K562 (cell line): Measurements from ENCODE around the gene HOXB1. TPM values are rescaled to one million over a fixed set of nuclear protein-coding genes. Genes with fewer than 3 reads are reported as not detected.
A peak's percentile ranks its signal among the peaks of the same experiment; 100 is the strongest.

Experiments
- ATAC-seq: fragments of 200-7000 bp; cut with Tn5 transposase; 3 replicates; pipeline ENCODE4 v1.9.1; 2020; ENCODE audit warnings: moderate library complexity
- BruUV-seq: library from RNA; stranded (reverse); fragments of 400-500 nt; replicated peaks from 2 replicates; lab custom pipeline; 2021; lab: Mats Ljungman, UMichigan
- CTCF ChIA-PET: fragments of 300-600 bp; formaldehyde crosslinking; extraction: SDS; loops from one replicate; lab custom pipeline; 2021; ENCODE audit warnings: low intra/inter-chr PET ratio; lab: Yijun Ruan, JAX
- POLR2A ChIA-PET: fragments of 300-600, 350-650 bp; sonication (Branson Sonifier 250); formaldehyde crosslinking; extraction: SDS; loops from one replicate; lab custom pipeline; 2021; ENCODE audit warnings: antibody characterized with exemption, inconsistent platforms; lab: Yijun Ruan, JAX
- DNase-seq, 4 experiments: peaks; one replicate each; pipeline versions ENCODE4 v3.0.0 to v3.0.0-alpha.2; 2011 to 2018; ENCODE audit warnings: low spot score in 3 of 4, mixed read lengths in 3 of 4; ENCODE audit errors: extremely low read depth in 1 of 4
- FAIRE-seq: peaks from 2 replicates; lab custom pipeline; 2011; peaks lifted over from hg19 to GRCh38; lab: Jason Lieb, UNC
- H2AFZ ChIP-seq: 2 replicates; pipeline ENCODE4 v1.6.0; 2011; ENCODE audit warnings: low read depth, low read length, control low read depth, inconsistent platforms
- H3K27ac ChIP-seq: fragments of 200-600 bp; 3 replicates; pipeline ENCODE4 v1.8.0; 2011; ENCODE audit warnings: low read depth, mild to moderate bottlenecking, control low read depth, inconsistent platforms, low read length, moderate library complexity, mixed read lengths; ENCODE audit errors: extremely low read depth
- H3K27me3 ChIP-seq, 2 experiments: fragments of 300-600 bp in 1 of 2; 2 replicates in 1 of 2; 3 replicates in 1 of 2; pipeline versions ENCODE4 v1.6.0 to v1.8.0; 2011; ENCODE audit warnings: inconsistent platforms in 2 of 2, low read length in 2 of 2, mild to moderate bottlenecking in 1 of 2, mixed read lengths in 1 of 2, moderate library complexity in 1 of 2; ENCODE audit not compliant: control insufficient read depth in 2 of 2, insufficient read depth in 2 of 2
- H3K36me3 ChIP-seq: fragments of 300-600 bp; 3 replicates; pipeline ENCODE4 v1.8.0; 2011; ENCODE audit warnings: mild to moderate bottlenecking, low read length, inconsistent platforms; ENCODE audit not compliant: control insufficient read depth, insufficient read depth
- H3K4me1 ChIP-seq, 2 experiments: fragments of 200-600 bp in 1 of 2; replicated peaks in 1 of 2; 2 replicates in 1 of 2; 3 replicates in 1 of 2; pipeline versions ENCODE4 v1.5.1 to v1.8.0; 2011; ENCODE audit warnings: inconsistent platforms in 2 of 2, low read length in 2 of 2, mild to moderate bottlenecking in 1 of 2, mixed read lengths in 1 of 2, moderate library complexity in 1 of 2; ENCODE audit not compliant: control insufficient read depth in 2 of 2, insufficient read depth in 2 of 2
- H3K4me2 ChIP-seq: 2 replicates; pipeline ENCODE4 v1.6.1; 2011; ENCODE audit warnings: low read length, control low read depth, inconsistent platforms, mixed read lengths; ENCODE audit not compliant: insufficient read depth
- H3K4me3 ChIP-seq: fragments of 200-600 bp; sonication (generic), shearing (Covaris generic); 2 replicates; pipeline ENCODE4 v1.5.1; 2016; ENCODE audit warnings: control low read depth, inconsistent platforms
- H3K79me2 ChIP-seq: fragments of 200-600 bp; 3 replicates; pipeline ENCODE4 v1.8.0; 2011; ENCODE audit warnings: low read length, inconsistent platforms; ENCODE audit not compliant: control insufficient read depth, insufficient read depth
- H3K9ac ChIP-seq, 2 experiments: 2 replicates each; pipeline versions ENCODE4 v1.6.0 to v1.6.1; 2011; ENCODE audit warnings: low read depth in 2 of 2, low read length in 2 of 2, control low read depth in 1 of 2, inconsistent platforms in 1 of 2, mild to moderate bottlenecking in 1 of 2, mixed read lengths in 1 of 2; ENCODE audit not compliant: insufficient read depth in 1 of 2
- H3K9me1 ChIP-seq: one replicate; pipeline ENCODE4 v1.6.0; 2011; ENCODE audit warnings: inconsistent platforms, mild to moderate bottlenecking, low read length, moderate library complexity; ENCODE audit not compliant: control insufficient read depth, insufficient read depth
- H3K9me3 ChIP-seq: replicated peaks from 2 replicates; pipeline ENCODE4 v1.5.1; 2011; ENCODE audit warnings: low read depth, low read length, inconsistent platforms; ENCODE audit not compliant: control insufficient read depth, insufficient read depth
- H4K20me1 ChIP-seq: replicated peaks from 2 replicates; pipeline ENCODE4 v1.6.1; 2011; ENCODE audit warnings: low read length, inconsistent platforms, mixed read lengths; ENCODE audit not compliant: control insufficient read depth, insufficient read depth
- DMBX1 ChIP-seq: fragments of 250-450 bp; sonication (Bioruptor Pico); IDR thresholded peaks from 2 replicates; pipeline ENCODE4 v1.8.0; 2022; ENCODE audit warnings: inconsistent platforms, mild to moderate bottlenecking, moderate library complexity, borderline replicate concordance
- ETS1 ChIP-seq: conservative IDR thresholded peaks from 2 replicates; pipeline ENCODE4 v1.6.1; 2011; ENCODE audit warnings: low read depth, mild to moderate bottlenecking, low read length; ENCODE audit not compliant: control insufficient read depth
- FOS ChIP-seq: IDR thresholded peaks from 3 replicates; pipeline ENCODE4 v1.6.1; 2011; ENCODE audit not compliant: insufficient read length; ENCODE audit errors: extremely low read depth
- MTA3 ChIP-seq: fragments of 450-650 bp; formaldehyde crosslinking; IDR thresholded peaks from 2 replicates; pipeline ENCODE4 v1.6.1; 2017; ENCODE audit warnings: mild to moderate bottlenecking, borderline replicate concordance
- SREBF1 ChIP-seq: fragments of 150-350 bp; IDR thresholded peaks from 2 replicates; pipeline ENCODE4 v1.6.1; 2014; ENCODE audit warnings: antibody characterized with exemption, low read depth, low read length, borderline replicate concordance
- TAF15 ChIP-seq: fragments of 200-400 bp; formaldehyde crosslinking; IDR thresholded peaks from 2 replicates; pipeline ENCODE4 v1.6.1; 2017; ENCODE audit warnings: mild to moderate bottlenecking, low read depth, low read length, moderate library complexity
- YY1 ChIP-seq, 3 experiments: IDR thresholded peaks; 2 replicates each; pipeline ENCODE4 v1.6.1; 2011; ENCODE audit warnings: low read length in 2 of 3, mild to moderate bottlenecking in 2 of 3, moderate library complexity in 2 of 3, borderline replicate concordance in 1 of 3, control low read depth in 1 of 3, low read depth in 1 of 3; ENCODE audit not compliant: insufficient read depth in 3 of 3, insufficient replicate concordance in 2 of 3, control insufficient read depth in 1 of 3, insufficient read length in 1 of 3; ENCODE audit errors: extremely low read depth in 1 of 3
- ZBTB11 ChIP-seq, 3 experiments: fragments of 200-800 bp in 1 of 3; fragments of 250-450 bp in 1 of 3; fragments of 450-650 bp in 1 of 3; sonication (Bioruptor Pico) in 1 of 3; sonication (Bioruptor generic) in 1 of 3; formaldehyde crosslinking in 1 of 3; IDR thresholded peaks; 2 replicates each; pipeline versions ENCODE4 v1.6.1 to v1.8.0; 2016 to 2022; ENCODE audit warnings: mild to moderate bottlenecking in 2 of 3, missing genetic modification characterization in 2 of 3, missing compliant biosample characterization in 1 of 3, moderate library complexity in 1 of 3
- ZNF395 ChIP-seq: fragments of 200-800 bp; sonication (Bioruptor generic); IDR thresholded peaks from 2 replicates; pipeline ENCODE4 v1.6.1; 2017; ENCODE audit warnings: missing genetic modification characterization, missing compliant biosample characterization
- WGBS: fragments of 100-300 bp; shearing (Covaris generic); methylation state at CpG from one replicate; pipeline ENCODE4 v1.1.6; 2016; ENCODE audit warnings: low coverage, mixed read lengths; ENCODE audit not compliant: insufficient coverage; ENCODE audit errors: missing lambda C conversion rate; 5-methylcytosine and 5-hydroxymethylcytosine counted together
- in situ Hi-C: fragments of 300-500 bp; cut with MboI; formaldehyde crosslinking; loops from 4 replicates; pipeline ENCODE4 v1.15.0; 2018; ENCODE audit warnings: inconsistent platforms, mixed read lengths
- intact Hi-C: fragments of 100-400 bp; cut with micrococcal nuclease; formaldehyde crosslinking; loops from 2 replicates; pipeline ENCODE4 v1.14.2; 2022
- polyA plus RNA-seq, 8 experiments: library from polyadenylated mRNA; depleted of rRNA in 4 of 8; stranded (reverse) in 5 of 8; unstranded in 3 of 8; fragments of >200 nt; fragmentation: Nextera tagmentation in 2 of 8; fragmentation: Illumina TruSeq in 1 of 8; extraction: Ambion mirVana in 2 of 8; extraction: Trizol in 1 of 8; gene quantifications; 2 replicates each; pipeline versions ENCODE4 v1.2.1 to v1.2.3, GENCODE V29; 2011 to 2014; ENCODE audit warnings: inconsistent platforms in 1 of 8, missing spikeins in 1 of 8
- total RNA-seq, 7 experiments: library from RNA; depleted of rRNA in 6 of 7; stranded (reverse); fragments of >200 nt in 6 of 7; fragmentation: Illumina TruSeq in 2 of 7; extraction: Trizol in 2 of 7; gene quantifications; 2 replicates each; pipeline versions ENCODE4 v1.2.1 to v1.2.3, GENCODE V29; 2011 to 2021; ENCODE audit warnings: low replicate concordance in 1 of 7

Gene HOXB1
- total and polyA plus RNA-seq, 9 of the 15 experiments (the other 6 are each of a cell fraction or from before 2014, with no cell fraction given): 0.04 TPM; not detected in 8

GRCh38 chr17:48543107-48543853, 12.5 kb upstream of the HOXB1 start:
- Histone ChIP-seq H3K4me2 (peak overlapping the region; percentile 81), H3K36me3 (peaks cover 20% of the 10 kb centered on the region; the same call in 1 of the 3 replicates), H3K9me3 (no peaks in the 10 kb centered on the region), H3K9me1 (no peaks in the 10 kb centered on the region), H4K20me1 (no peaks in the 10 kb centered on the region), H3K27me3 (no peaks in the 10 kb centered on the region), H3K79me2 (peaks cover 79% of the 10 kb centered on the region), H3K9ac (peak overlapping the region; percentile 93 to 99), H3K27ac (peak overlapping the region; percentile 95), H3K4me3 (peak overlapping the region; percentile 90), H2AFZ (no peak overlapping the region), H3K4me1 (peaks cover 21 to 36% of the 10 kb centered on the region in 2 experiments)
- in situ Hi-C loops: no loop called here
- POLR2A ChIA-PET: interaction anchor here (0.6 kb wide), 3 partner anchors 13 to 108 kb away, joined by 3 read pairs; no protein-coding TSS in a partner anchor
- ATAC-seq: peak; percentile 27
- no TSS peak for BruUV-seq
- CTCF ChIA-PET: no interaction called here
- no peak for FAIRE-seq
- peak in 3 of 4 experiments; percentile 63 to 79 (median 64) for DNase-seq
- WGBS: 1% methylated on average over 43 of the region's 72 CpGs
- intact Hi-C loops: loop anchor here (5.0 kb wide), 1 partner anchor 51 kb away; no protein-coding TSS in a partner anchor
- TF ChIP-seq ZBTB11 (CRISPR knock-in tag; IDR thresholded peaks at IDR 0.05) (0 out of 6 replicates have a peak, but pooled peaks of 1 of the 3 experiments have one; percentile 14), TAF15 (no peak), ZNF395 (CRISPR knock-in tag) (0 out of 2 replicates have a peak, but pooled peaks have one; percentile 17), MTA3 (peak; percentile 43; the same call in 1 of the 2 replicates), SREBF1 (no peak), DMBX1 (0 out of 2 replicates have a peak, but pooled peaks have one; percentile 16), YY1 (IDR thresholded peaks at IDR 0.05; ENCODE audit: borderline replicate concordance in 1 of 3, control insufficient read depth in 1 of 3, extremely low read depth in 1 of 3, insufficient read depth in 3 of 3, insufficient read length in 1 of 3, insufficient replicate concordance in 2 of 3, low read depth in 1 of 3, low read length in 2 of 3) (peak in 1 of 3 experiments; percentile 32), FOS (no peak), ETS1 (peak; percentile 27; the same call in 1 of the 2 replicates)
